Lung (tissue), 12 donors: ENCODE results near the gene HAS3. TPM values are rescaled to one million over a fixed set of nuclear protein-coding genes. Genes with fewer than 3 reads are reported as not detected.
"Not testable (repeated sequence)": the region's sequence is repeated elsewhere in the genome, so short reads cannot be mapped to it uniquely, and the experiment has no call there.

Experiments used
- ATAC-seq: fragments of 200-7000 bp; cut with Tn5 transposase; one replicate; pipeline ENCODE4 v1.9.1; 2020; ENCODE audit warnings: moderate number of reproducible peaks; ENCODE audit not compliant: insufficient read depth, low FRiP score
- DNase-seq, 3 donors: peaks; one replicate each; pipeline ENCODE4 v3.0.0-alpha.2; 2013 to 2017
- H3K27ac ChIP-seq, 2 donors: one replicate each; pipeline ENCODE4 v1.5.1; 2013; ENCODE audit warnings: mild to moderate bottlenecking in 2 of 2, moderate library complexity in 2 of 2, control low read depth in 1 of 2, inconsistent platforms in 1 of 2, low read depth in 1 of 2, low read length in 1 of 2
- H3K27me3 ChIP-seq, 3 donors: one replicate each; pipeline ENCODE4 v1.5.1; 2013; ENCODE audit warnings: low read length in 2 of 3; ENCODE audit not compliant: control insufficient read depth in 3 of 3, insufficient read depth in 3 of 3
- H3K36me3 ChIP-seq, 4 donors: one replicate each; pipeline ENCODE4 v1.5.1; 2013; ENCODE audit warnings: low read length in 4 of 4, mild to moderate bottlenecking in 1 of 4, moderate library complexity in 1 of 4; ENCODE audit not compliant: control insufficient read depth in 4 of 4, insufficient read depth in 4 of 4
- H3K4me1 ChIP-seq, 5 donors: one replicate each; pipeline ENCODE4 v1.5.1; 2013; ENCODE audit warnings: low read length in 5 of 5, mild to moderate bottlenecking in 2 of 5, moderate library complexity in 1 of 5; ENCODE audit not compliant: control insufficient read depth in 5 of 5, insufficient read depth in 5 of 5
- H3K4me3 ChIP-seq: one replicate; pipeline ENCODE4 v1.5.1; 2013; ENCODE audit warnings: mild to moderate bottlenecking, control low read depth, moderate library complexity
- H3K9ac ChIP-seq, 2 donors: one replicate each; pipeline ENCODE4 v1.5.1; 2013; ENCODE audit warnings: low read length in 2 of 2, control low read depth in 1 of 2; ENCODE audit not compliant: insufficient read depth in 1 of 2
- H3K9me3 ChIP-seq, 4 donors: one replicate each; pipeline ENCODE4 v1.5.1; 2013; ENCODE audit warnings: low read length in 3 of 4, mild to moderate bottlenecking in 1 of 4, moderate library complexity in 1 of 4; ENCODE audit not compliant: control insufficient read depth in 4 of 4, insufficient read depth in 3 of 4
- WGBS, 2 donors: extraction: QIAGEN DNeasy Blood & Tissue Kit; methylation state at CpG; one replicate each; pipeline ENCODE4 v1.1.7; 2013; 5-methylcytosine and 5-hydroxymethylcytosine counted together
- polyA plus RNA-seq, 2 donors: library from polyadenylated mRNA; stranded (reverse); fragments of 200-250 nt; gene quantifications; one replicate each; pipeline ENCODE4 v1.2.1, GENCODE V29; 2013
- total RNA-seq, 2 donors: library from RNA; depleted of rRNA in 1 of 2; stranded (reverse); fragments of >200 nt in 1 of 2; gene quantifications; one replicate each; pipeline ENCODE4 v1.2.1, GENCODE V29; 2014 to 2021
- TF ChIP-seq, protein P1 (sequence below): IDR thresholded peaks from 2 replicates; pipeline ENCODE4 v1.5.1; 2012; ENCODE audit warnings: mild to moderate bottlenecking; ENCODE audit errors: control extremely low read depth, extremely low read depth
- donor health status: control.
- donor health status: control.
- donor health status: Bipolar disorder and iron deficiency.
- donor health status: healthy.
- donor health status: DM: yes; HTN: yes; CAD: no.

Gene HAS3
- total and polyA plus RNA-seq, 4 donors, result 5.1 to 37.5 (median 19.0) TPM

DNA sequence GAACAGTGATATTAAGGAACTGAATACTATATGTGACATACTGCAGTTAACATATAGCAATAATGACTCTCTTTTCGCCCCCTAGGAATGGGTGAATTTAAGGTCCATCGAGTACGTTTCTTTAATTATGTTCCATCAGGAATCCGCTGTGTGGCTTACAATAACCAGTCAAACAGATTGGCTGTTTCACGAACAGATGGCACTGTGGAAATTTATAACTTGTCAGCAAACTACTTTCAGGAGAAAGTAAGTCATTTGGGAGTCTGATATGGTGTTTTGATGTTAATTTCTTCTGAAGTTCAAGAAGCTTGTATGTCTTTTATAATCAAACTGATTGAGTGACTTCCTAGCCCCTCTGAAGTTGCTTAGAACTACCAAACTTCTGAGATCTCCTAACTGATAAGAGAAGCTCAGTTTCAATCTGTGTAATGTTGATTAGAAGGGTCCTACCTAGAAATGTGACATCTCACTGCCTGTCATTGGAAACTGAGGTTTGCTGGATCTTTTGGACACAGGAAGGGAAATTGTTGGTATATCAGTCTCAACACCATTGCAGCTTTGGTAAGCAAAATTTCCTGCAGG is 28.0 kb downstream of the HAS3 start:
- Histone ChIP-seq H3K9me3 (no peaks in the 10 kb centered on the region), H3K27me3 (no peaks in the 10 kb centered on the region), H3K4me1 (peaks cover 4 to 23% (median 11%) of the 10 kb centered on the region in 5 donors), H3K9ac (peak overlapping the region in 1 of 2 donors; percentile 71), H3K36me3 (peaks cover 4 to 17% (median 12%) of the 10 kb centered on the region in 4 donors), H3K4me3 (peak overlapping the region; percentile 96), H3K27ac (peak overlapping the region in 1 of 2 donors; percentile 62)
- 45 to 69% methylated on average over 5 of the region's 5 CpGs for WGBS, 2 donors
- no peak for DNase-seq
- TF ChIP-seq, protein P1, sequence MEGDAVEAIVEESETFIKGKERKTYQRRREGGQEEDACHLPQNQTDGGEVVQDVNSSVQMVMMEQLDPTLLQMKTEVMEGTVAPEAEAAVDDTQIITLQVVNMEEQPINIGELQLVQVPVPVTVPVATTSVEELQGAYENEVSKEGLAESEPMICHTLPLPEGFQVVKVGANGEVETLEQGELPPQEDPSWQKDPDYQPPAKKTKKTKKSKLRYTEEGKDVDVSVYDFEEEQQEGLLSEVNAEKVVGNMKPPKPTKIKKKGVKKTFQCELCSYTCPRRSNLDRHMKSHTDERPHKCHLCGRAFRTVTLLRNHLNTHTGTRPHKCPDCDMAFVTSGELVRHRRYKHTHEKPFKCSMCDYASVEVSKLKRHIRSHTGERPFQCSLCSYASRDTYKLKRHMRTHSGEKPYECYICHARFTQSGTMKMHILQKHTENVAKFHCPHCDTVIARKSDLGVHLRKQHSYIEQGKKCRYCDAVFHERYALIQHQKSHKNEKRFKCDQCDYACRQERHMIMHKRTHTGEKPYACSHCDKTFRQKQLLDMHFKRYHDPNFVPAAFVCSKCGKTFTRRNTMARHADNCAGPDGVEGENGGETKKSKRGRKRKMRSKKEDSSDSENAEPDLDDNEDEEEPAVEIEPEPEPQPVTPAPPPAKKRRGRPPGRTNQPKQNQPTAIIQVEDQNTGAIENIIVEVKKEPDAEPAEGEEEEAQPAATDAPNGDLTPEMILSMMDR, result no peak
- ATAC-seq, result no peak

DNA sequence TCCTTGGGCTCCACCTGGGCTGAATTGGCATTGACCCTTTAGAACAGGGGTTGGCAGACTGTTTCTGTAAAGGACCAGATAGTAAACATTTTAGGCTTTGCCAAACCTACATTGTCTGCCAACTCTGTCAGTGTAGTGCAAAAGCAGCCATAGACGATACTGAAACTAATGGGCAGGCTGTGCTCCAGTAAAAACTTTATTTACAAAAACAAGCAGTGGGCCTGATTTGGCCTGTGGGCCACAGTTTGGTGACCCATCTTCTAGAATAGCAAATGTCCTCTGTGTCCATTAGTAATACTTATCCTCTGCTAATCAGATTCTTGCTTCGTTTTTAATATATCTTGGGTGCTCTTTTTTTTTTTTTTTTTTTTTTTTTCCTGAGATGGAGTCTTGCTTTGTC is 33.2 kb downstream of the HAS3 start:
- Histone ChIP-seq H3K9me3 (no peaks in the 10 kb centered on the region), H3K27me3 (no peaks in the 10 kb centered on the region), H3K4me3 (no peak overlapping the region), H3K4me1 (peaks cover 0 to 7% (median 1%) of the 10 kb centered on the region in 5 donors), H3K9ac (no peak overlapping the region), H3K36me3 (peaks cover 17 to 37% (median 28%) of the 10 kb centered on the region in 4 donors), H3K27ac (no peak overlapping the region)
- DNase-seq (no peak), ATAC-seq (no peak)
- 86 to 93% methylated on average over 2 of the region's 2 CpGs for WGBS, 2 donors
- TF ChIP-seq, protein P1, result no peak

DNA sequence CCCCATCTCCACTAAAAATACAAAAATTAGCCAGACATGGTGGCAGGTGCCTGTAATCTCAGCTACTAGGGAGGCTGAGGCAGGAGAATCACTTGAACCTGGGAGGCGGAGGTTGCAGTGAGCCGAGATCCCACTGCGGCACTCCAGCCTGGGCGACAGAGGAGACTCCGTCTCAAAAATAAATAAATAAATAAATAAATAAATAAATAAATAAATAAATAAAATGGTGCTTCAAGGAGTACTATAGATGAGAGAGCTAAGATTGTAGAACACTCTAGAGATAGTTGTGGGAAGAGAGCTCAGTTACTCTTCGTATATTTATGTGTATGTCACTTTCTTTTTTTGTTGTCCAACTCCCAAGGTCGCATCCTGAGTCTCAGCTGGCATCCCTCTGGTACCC is 34.0 kb downstream of the HAS3 start:
- H3K36me3 ChIP-seq, result peaks cover 17 to 39% (median 30%) of the 10 kb centered on the region in 4 donors
- ATAC-seq, H3K4me3 ChIP-seq, H3K9me3 ChIP-seq, H3K9ac ChIP-seq, H3K27me3 ChIP-seq, H3K27ac ChIP-seq, H3K4me1 ChIP-seq, DNase-seq: not testable (repeated sequence)
- 96 to 98% methylated on average over 7 of the region's 7 CpGs for WGBS, 2 donors

DNA sequence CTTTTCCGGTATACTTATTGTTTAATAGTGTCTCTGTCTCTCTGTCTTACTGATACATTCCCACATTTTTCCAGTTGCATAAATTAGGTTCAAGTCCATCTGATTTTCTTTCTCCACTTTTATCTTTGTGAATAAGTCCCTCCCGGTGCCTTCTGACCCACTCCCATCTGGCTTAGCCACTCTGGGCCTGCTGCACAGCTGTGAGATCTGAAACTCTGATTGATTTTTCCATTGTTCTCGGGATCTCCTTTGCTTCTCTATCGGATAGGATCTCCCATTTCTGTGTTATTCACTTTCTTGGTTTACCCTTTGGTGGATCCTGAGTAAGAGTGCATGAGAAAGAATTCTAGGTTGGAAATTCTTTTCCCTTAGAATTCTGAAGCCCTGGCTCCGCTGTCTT is 35.6 kb downstream of the HAS3 start:
- Histone ChIP-seq H3K4me1 (peaks cover 0 to 1% (median 0%) of the 10 kb centered on the region in 5 donors), H3K4me3 (no peak overlapping the region), H3K9me3 (no peaks in the 10 kb centered on the region), H3K27me3 (no peaks in the 10 kb centered on the region), H3K36me3 (peaks cover 17 to 46% (median 33%) of the 10 kb centered on the region in 4 donors), H3K27ac (no peak overlapping the region), H3K9ac (no peak overlapping the region)
- TF ChIP-seq, protein P1, result no peak
- DNase-seq (no peak), ATAC-seq (no peak)
- 88 to 95% methylated on average over 5 of the region's 5 CpGs for WGBS, 2 donors
